Measurements from ENCODE around the gene PEG3. TPM values are rescaled to one million over a fixed set of nuclear protein-coding genes. Genes with fewer than 3 reads are reported as not detected.

PEG3 gene
- polyA plus RNA-seq, 2 of the 4 experiments (the other 2 are of a cell fraction), result not detected

- TF ChIP-seq EHMT2 (IDR thresholded peaks at IDR 0.05; ENCODE audit: low read depth) (no peak), PBX3 (IDR thresholded peaks at IDR 0.05) (no peak), HMGXB4 (CRISPR knock-in tag; IDR thresholded peaks at IDR 0.05; ENCODE audit: borderline replicate concordance) (no peak), USF2 (IDR thresholded peaks at IDR 0.05) (no peak), BCL3 (IDR thresholded peaks at IDR 0.05) (no peak), NPAS2 (CRISPR knock-in tag; IDR thresholded peaks at IDR 0.05; ENCODE audit: borderline replicate concordance) (no peak), HDAC2 (IDR thresholded peaks at IDR 0.05) (no peak), EP300 (IDR thresholded peaks at IDR 0.05) (no peak), PHF8 (IDR thresholded peaks at IDR 0.05; ENCODE audit: borderline replicate concordance, low read depth) (no peak), TP53 (CRISPR knock-in tag; IDR thresholded peaks at IDR 0.05) (no peak)
- peaks cover 59% of the 10 kb centered on the region for H3K9me3 ChIP-seq
- 0% methylated on average over 2 of the region's 2 CpGs for WGBS (ENCODE audit: missing lambda C conversion rate)
- H3K4me1 ChIP-seq, result no peaks in the 10 kb centered on the region
- FAIRE-seq (no peak), DNase-seq (ENCODE audit: low read depth in 1 of 2, low spot score in 1 of 2) (no peak), ATAC-seq (no peak)
- no peak overlapping the region for H3K4me3 ChIP-seq
- no peak overlapping the region for H3K27ac ChIP-seq
- no peak overlapping the region for H3K4me2 ChIP-seq
- POLR2A ChIA-PET, result no interaction called here
- CTCF ChIA-PET, result interaction anchor here (0.5 kb wide), 1 partner anchor 187 kb away, joined by 3 read pairs; no protein-coding TSS in a partner anchor
Observed at GRCh38 chr19:56866538-56866937, 26.0 kb upstream of the PEG3 start.

- ATAC-seq (no peak), FAIRE-seq (no peak), DNase-seq (ENCODE audit: low read depth in 1 of 2, low spot score in 1 of 2) (no peak)
- ChIA-PET CTCF (no interaction called here), POLR2A (no interaction called here)
- H3K4me3 ChIP-seq, result no peak overlapping the region
- H3K4me1 ChIP-seq, result no peaks in the 10 kb centered on the region
- H3K9me3 ChIP-seq, result peaks cover 63% of the 10 kb centered on the region
- WGBS (ENCODE audit: missing lambda C conversion rate), result 66% methylated on average over 50 of the region's 50 CpGs
- no peak overlapping the region for H3K4me2 ChIP-seq
- TF ChIP-seq FOSB (CRISPR knock-in tag; IDR thresholded peaks at IDR 0.05) (no peak), CBX8 (IDR thresholded peaks at IDR 0.05) (no peak), REST (IDR thresholded peaks at IDR 0.05) (no peak), ESRRA (IDR thresholded peaks at IDR 0.05; ENCODE audit: borderline replicate concordance, low read length) (no peak), CBX2 (IDR thresholded peaks at IDR 0.05; ENCODE audit: borderline replicate concordance, low read depth) (no peak), NFE2L2 (conservative IDR thresholded peaks at IDR 0.05; ENCODE audit: low read length) (no peak), EP300 (IDR thresholded peaks at IDR 0.05) (no peak), FOXS1 (CRISPR knock-in tag; IDR thresholded peaks at IDR 0.05) (no peak), PHF8 (IDR thresholded peaks at IDR 0.05; ENCODE audit: borderline replicate concordance, low read depth) (no peak), MAX (IDR thresholded peaks at IDR 0.05) (no peak), TP53 (CRISPR knock-in tag; IDR thresholded peaks at IDR 0.05) (no peak), MYC (IDR thresholded peaks at IDR 0.05; ENCODE audit: borderline replicate concordance, low read length) (no peak), RFX5 (IDR thresholded peaks at IDR 0.05) (no peak), POLR2AphosphoS2 (conservative IDR thresholded peaks at IDR 0.05; ENCODE audit: low read length) (no peak), HOXB5 (CRISPR knock-in tag; IDR thresholded peaks at IDR 0.05) (no peak)
- H3K27ac ChIP-seq, result no peak overlapping the region
Observed at GRCh38 chr19:56864443-56865125, 24.1 kb upstream of the PEG3 start.
